ENCODE data around the gene CSNK2A3. TPM values are rescaled to one million over a fixed set of nuclear protein-coding genes. Genes with fewer than 3 reads are reported as not detected.

Gene CSNK2A3
- total and polyA plus RNA-seq, 2 of the 13 experiments (the other 11 are each of a cell fraction or from before 2014, with no cell fraction given), result 1.7 to 3.5 TPM

- FAIRE-seq (no peak), DNase-seq (ENCODE audit: low spot score) (no peak), ATAC-seq (no peak)
- Histone ChIP-seq H4K20me1 (ENCODE audit: insufficient read depth, low read length) (no peaks in the 10 kb centered on the region), H3K27ac (ENCODE audit: extremely low read length, insufficient read depth, low read length) (no peak overlapping the region), H3K4me1 (ENCODE audit: insufficient read depth, low read length) (no peaks in the 10 kb centered on the region), H3K4me3 (replicated peaks in 1 of 3; ENCODE audit: insufficient read depth in 1 of 3, low read depth in 2 of 3, low read length in 3 of 3) (no peak overlapping the region), H3K4me2 (ENCODE audit: low read depth, low read length) (no peak overlapping the region), H3K27me3 (ENCODE audit: control insufficient read depth in 1 of 2, insufficient read depth in 2 of 2, low read length in 2 of 2) (peaks cover 2% of the 10 kb centered on the region in 2 experiments; a peak in 3 of 5 replicates), H3K9me3 (ENCODE audit: low read length) (no peaks in the 10 kb centered on the region), H3K79me2 (ENCODE audit: insufficient read depth, low read length) (no peaks in the 10 kb centered on the region), H3K36me3 (replicated peaks in 1 of 2; ENCODE audit: control insufficient read depth in 1 of 2, insufficient read depth in 2 of 2, low read length in 2 of 2) (no peaks in the 10 kb centered on the region), H2AFZ (ENCODE audit: low read length) (no peak overlapping the region), H3K9ac (ENCODE audit: insufficient read depth, low read depth, low read length) (no peak overlapping the region)
- TF ChIP-seq BRF2 (CRISPR knock-in tag; IDR thresholded peaks at IDR 0.05) (no peak), RBM22 (optimal IDR thresholded peaks at IDR 0.05; ENCODE audit: low read length) (no peak), ZNF367 (CRISPR knock-in tag; IDR thresholded peaks at IDR 0.05; ENCODE audit: borderline replicate concordance) (no peak), ATRX (CRISPR knock-in tag; IDR thresholded peaks at IDR 0.05; ENCODE audit: borderline replicate concordance) (no peak), NFAT5 (CRISPR knock-in tag; IDR thresholded peaks at IDR 0.05) (no peak), ZBTB20 (CRISPR knock-in tag; IDR thresholded peaks at IDR 0.05; ENCODE audit: borderline replicate concordance, low read depth) (no peak), SIN3A (IDR thresholded peaks at IDR 0.05; ENCODE audit: borderline replicate concordance, low read depth, low read length) (no peak), NR3C1 (CRISPR knock-in tag; IDR thresholded peaks at IDR 0.05) (no peak), KLF12 (CRISPR knock-in tag; IDR thresholded peaks at IDR 0.05; ENCODE audit: borderline replicate concordance) (no peak), GPBP1L1 (CRISPR knock-in tag; IDR thresholded peaks at IDR 0.05) (no peak), MLXIP (CRISPR knock-in tag; IDR thresholded peaks at IDR 0.05; ENCODE audit: borderline replicate concordance) (no peak)
- intact Hi-C loops (cut with micrococcal nuclease; ENCODE audit: unreplicated experiment), result no loop called here
- ChIA-PET CTCF (ENCODE audit: low intra/inter-chr PET ratio, low total read pairs) (no interaction called here), POLR2A (no interaction called here)
- in situ Hi-C loops (cut with HindIII; ENCODE audit: extremely low pct_ligation_motif_present, low pct_unique_long_range_greater_than_20kb), result no loop called here
- no TSS peak for BruUV-seq (replicated peaks)
- WGBS (ENCODE audit: low lambda C conversion rate), result 31% methylated on average over 7 of the region's 7 CpGs
Measured at GRCh38 chr11:11374358-11375148, 21.5 kb upstream of the CSNK2A3 start.

All from HepG2 (cell line).